HCT116 (cell line): Measurements from ENCODE around the gene MAP3K7CL.

ENCODE experiments used
- ATF3 ChIP-seq: IDR thresholded peaks from 2 replicates; pipeline ENCODE4 v1.6.1; 2012
- CTCF ChIP-seq, 3 experiments: fragments of 200-600 bp in 1 of 3; sonication (generic) in 1 of 3; IDR thresholded peaks in 2 of 3; conservative IDR thresholded peaks in 1 of 3; 2 replicates each; pipeline ENCODE4 v1.5.1; 2012 to 2017; ENCODE audit warnings: low read depth in 2 of 3, low read length in 2 of 3, antibody characterized with exemption in 1 of 3, borderline replicate concordance in 1 of 3, control low read depth in 1 of 3, mild to moderate bottlenecking in 1 of 3, mixed read lengths in 1 of 3, mixed run types in 1 of 3, moderate library complexity in 1 of 3; ENCODE audit not compliant: insufficient read depth in 1 of 3
- EZH2 ChIP-seq: fragments of 200-600 bp; sonication (generic); IDR thresholded peaks from 2 replicates; pipeline ENCODE4 v1.6.1; 2017; ENCODE audit warnings: antibody characterized with exemption, mixed run types
- MAX ChIP-seq: IDR thresholded peaks from 2 replicates; pipeline ENCODE4 v1.6.1; 2012
- POLR2A ChIP-seq: IDR thresholded peaks from 2 replicates; pipeline ENCODE4 v1.7.0; 2011; ENCODE audit warnings: borderline replicate concordance; ENCODE audit not compliant: insufficient read depth, insufficient read length; ENCODE audit errors: extremely low read depth
- POLR2AphosphoS5 ChIP-seq: IDR thresholded peaks from 2 replicates; pipeline ENCODE4 v1.6.1; 2011; ENCODE audit warnings: mild to moderate bottlenecking, low read depth, low read length, moderate library complexity
- RAD21 ChIP-seq: IDR thresholded peaks from 2 replicates; pipeline ENCODE4 v1.6.1; 2012; ENCODE audit warnings: low read depth, mild to moderate bottlenecking
- REST ChIP-seq: IDR thresholded peaks from 2 replicates; pipeline ENCODE4 v1.6.1; 2012; ENCODE audit warnings: low read depth
- SIN3A ChIP-seq: IDR thresholded peaks from 2 replicates; pipeline ENCODE4 v1.6.1; 2012; ENCODE audit warnings: low read depth
- SP1 ChIP-seq: IDR thresholded peaks from 2 replicates; pipeline ENCODE4 v1.6.1; 2012; ENCODE audit warnings: low read depth
- SRF ChIP-seq: IDR thresholded peaks from 2 replicates; pipeline ENCODE4 v1.6.1; 2012; ENCODE audit warnings: low read depth

GRCh38 chr21:29221253-29221744 lies 90.9 kb downstream of the MAP3K7CL start:
- no peak for TF ChIP-seq REST
- no peak for TF ChIP-seq CTCF (IDR thresholded peaks at IDR 0.05 in 2 of 3, conservative IDR thresholded peaks at IDR 0.05 in 1 of 3; ENCODE audit: borderline replicate concordance in 1 of 3, insufficient read depth in 1 of 3, low read depth in 2 of 3, low read length in 2 of 3)
- no peak for TF ChIP-seq ATF3
- TF ChIP-seq POLR2A = no peak
- TF ChIP-seq POLR2AphosphoS5 = no peak
- no peak for TF ChIP-seq MAX
- no peak for TF ChIP-seq SP1
- TF ChIP-seq SRF = no peak
- no peak for TF ChIP-seq EZH2
- TF ChIP-seq RAD21 = no peak
- no peak for TF ChIP-seq SIN3A
